MM.1S (cell line): ENCODE measurements around the gene PRCD.

Source experiments
- DNase-seq: peaks from one replicate; pipeline ENCODE4 v3.0.0-alpha.2; 2015
- H2AFZ ChIP-seq: fragments of 300-600 bp; sonication (generic); 2 replicates; pipeline ENCODE4 v1.6.0; 2016; ENCODE audit warnings: antibody characterized with exemption, low read length
- H3F3A ChIP-seq: fragments of 300-600 bp; sonication (generic); 2 replicates; pipeline ENCODE4 v1.6.1; 2016; ENCODE audit warnings: mild to moderate bottlenecking, antibody characterized with exemption, low read length, moderate library complexity, mixed read lengths; ENCODE audit not compliant: insufficient read depth
- H3K27ac ChIP-seq: fragments of 300-600 bp; sonication (generic); 2 replicates; pipeline ENCODE4 v1.5.1; 2016; ENCODE audit warnings: mild to moderate bottlenecking, low read length
- H3K27me3 ChIP-seq: fragments of 300-600 bp; sonication (generic); replicated peaks from 2 replicates; pipeline ENCODE4 v1.6.0; 2016; ENCODE audit warnings: low read length; ENCODE audit not compliant: insufficient read depth
- H3K36me3 ChIP-seq: fragments of 300-600 bp; sonication (generic); replicated peaks from 2 replicates; pipeline ENCODE4 v1.6.1; 2016; ENCODE audit warnings: mild to moderate bottlenecking, low read length, mixed read lengths; ENCODE audit not compliant: insufficient read depth
- H3K4me1 ChIP-seq: fragments of 300-600 bp; sonication (generic); 2 replicates; pipeline ENCODE4 v1.6.1; 2016; ENCODE audit warnings: low read length, mixed read lengths
- H3K4me2 ChIP-seq: fragments of 300-600 bp; sonication (generic); 2 replicates; pipeline ENCODE4 v1.6.0; 2016; ENCODE audit warnings: low read depth, low read length
- H3K4me3 ChIP-seq: fragments of 300-600 bp; sonication (generic); 2 replicates; pipeline ENCODE4 v1.5.1; 2016; ENCODE audit warnings: low read length, mixed read lengths
- H3K79me2 ChIP-seq: fragments of 300-600 bp; sonication (generic); 2 replicates; pipeline ENCODE4 v1.6.1; 2016; ENCODE audit warnings: mixed run types, low read length, mixed read lengths
- H3K9ac ChIP-seq: fragments of 300-600 bp; sonication (generic); 2 replicates; pipeline ENCODE4 v1.6.1; 2016; ENCODE audit warnings: low read length, mixed read lengths
- H3K9me2 ChIP-seq: fragments of 300-600 bp; sonication (generic); replicated peaks from 2 replicates; pipeline ENCODE4 v1.6.1; 2016; ENCODE audit warnings: mild to moderate bottlenecking, low read length, mixed read lengths; ENCODE audit not compliant: insufficient read depth
- H3K9me3 ChIP-seq: fragments of 300-600 bp; sonication (generic); replicated peaks from 2 replicates; pipeline ENCODE4 v1.6.1; 2016; ENCODE audit warnings: mild to moderate bottlenecking, low read length, mixed read lengths; ENCODE audit not compliant: insufficient read depth
- H4K20me1 ChIP-seq: fragments of 300-600 bp; sonication (generic); 2 replicates; pipeline ENCODE4 v1.6.1; 2016; ENCODE audit warnings: mild to moderate bottlenecking, low read length, moderate library complexity, mixed read lengths; ENCODE audit not compliant: insufficient read depth
- CTCF ChIP-seq: fragments of 300-600 bp; sonication (generic); IDR thresholded peaks from 2 replicates; pipeline ENCODE4 v1.5.1; 2016; ENCODE audit warnings: antibody characterized with exemption, low read length, mixed read lengths
- EZH2 ChIP-seq: fragments of 300-600 bp; sonication (generic); optimal IDR thresholded peaks from 2 replicates; pipeline ENCODE3; 2017; ENCODE audit warnings: low read depth, mild to moderate bottlenecking, antibody characterized with exemption, low read length, mixed read lengths
- EZH2phosphoT487 ChIP-seq: fragments of 300-600 bp; sonication (generic); IDR thresholded peaks from 2 replicates; pipeline ENCODE4 v1.6.1; 2018; ENCODE audit warnings: antibody characterized with exemption, low read length

The PRCD gene

GRCh38 chr17:76585033-76585648 is 45.3 kb downstream of the PRCD start:
- Histone ChIP-seq H3K27me3 (peaks cover 68% of the 10 kb centered on the region), H3K36me3 (no peaks in the 10 kb centered on the region), H3K79me2 (no peaks in the 10 kb centered on the region), H4K20me1 (no peaks in the 10 kb centered on the region), H3K4me2 (peak overlapping the region; percentile 27; the same call in 1 of the 2 replicates), H2AFZ (no peak overlapping the region), H3K9ac (no peak overlapping the region), H3K4me1 (no peaks in the 10 kb centered on the region), H3F3A (no peaks in the 10 kb centered on the region), H3K4me3 (no peak overlapping the region), H3K9me3 (no peaks in the 10 kb centered on the region), H3K27ac (no peak overlapping the region), H3K9me2 (no peaks in the 10 kb centered on the region)
- no peak for DNase-seq
- TF ChIP-seq EZH2 (no peak), EZH2phosphoT487 (peak; percentile 42; the same call in 1 of the 2 replicates)

GRCh38 chr17:76585649-76586593 is 46.1 kb downstream of the PRCD start, which contains the start of gene ST6GALNAC2:
Gene ST6GALNAC2, minus strand, starts transcription at chr17:76585860. Its CDS starts 52 bp downstream, at chr17:76585808.
- Histone ChIP-seq H3K4me1 (0 out of 2 replicates have a peak, but pooled peaks cover 3% of the 10 kb centered on the region), H3K9me3 (no peaks in the 10 kb centered on the region), H3K9ac (no peak within 1 kb of the TSS), H3K4me3 (no peak within 1 kb of the TSS), H3K79me2 (no peaks in the 10 kb centered on the region), H3K27me3 (peaks cover 68% of the 10 kb centered on the region), H4K20me1 (no peaks in the 10 kb centered on the region), H3K27ac (no peak within 1 kb of the TSS), H3F3A (no peaks in the 10 kb centered on the region), H3K36me3 (no peaks in the 10 kb centered on the region), H3K4me2 (peak within 1 kb of the TSS; percentile 27; the same call in 1 of the 2 replicates), H3K9me2 (no peaks in the 10 kb centered on the region), H2AFZ (no peak within 1 kb of the TSS)
- TF ChIP-seq EZH2phosphoT487 (no peak), EZH2 (peak; percentile 78), CTCF (no peak)
- DNase-seq: no peak

GRCh38 chr17:76586741-76587487 is 47.1 kb downstream of the PRCD start:
- no peak for DNase-seq
- Histone ChIP-seq H3K4me3 (no peak overlapping the region), H3K27me3 (peaks cover 76% of the 10 kb centered on the region)

More at GRCh38 chr17:76586741-76587487, 47.1 kb downstream of the PRCD start:
- no peaks in the 10 kb centered on the region for H3K9me2 ChIP-seq
- H2AFZ ChIP-seq: no peak overlapping the region
- H3K27ac ChIP-seq: no peak overlapping the region
- no peaks in the 10 kb centered on the region for H3K9me3 ChIP-seq
- no peak overlapping the region for H3K4me2 ChIP-seq
- H3F3A ChIP-seq: no peaks in the 10 kb centered on the region
- H3K79me2 ChIP-seq: no peaks in the 10 kb centered on the region
- TF ChIP-seq EZH2: no peak
- TF ChIP-seq EZH2phosphoT487: no peak
- TF ChIP-seq CTCF: no peak
- H3K9ac ChIP-seq: no peak overlapping the region
- H3K4me1 ChIP-seq: 0 out of 2 replicates have a peak, but pooled peaks cover 3% of the 10 kb centered on the region
- no peaks in the 10 kb centered on the region for H4K20me1 ChIP-seq
- no peaks in the 10 kb centered on the region for H3K36me3 ChIP-seq
